SJCRH30 (cell line): ENCODE results near the gene EXT2. TPM values are rescaled to one million over a fixed set of nuclear protein-coding genes. Genes with fewer than 3 reads are reported as not detected.

Source experiments
- DNase-seq, 2 experiments: peaks; one replicate each; pipeline ENCODE4 v3.0.0-alpha.2; 2015 to 2020
- H3K27ac ChIP-seq: fragments of 250-450 bp; sonication (Bioruptor Pico); 2 replicates; pipeline ENCODE4 v1.5.1; 2020; ENCODE audit warnings: mild to moderate bottlenecking, moderate library complexity
- H3K27me3 ChIP-seq: fragments of 250-450 bp; sonication (Bioruptor Pico); 2 replicates; pipeline ENCODE4 v1.5.1; 2020; ENCODE audit warnings: mild to moderate bottlenecking, moderate library complexity
- H3K36me3 ChIP-seq: fragments of 250-450 bp; sonication (Bioruptor Pico); 2 replicates; pipeline ENCODE4 v1.5.1; 2020; ENCODE audit warnings: mild to moderate bottlenecking, moderate library complexity
- H3K4me1 ChIP-seq: fragments of 250-450 bp; sonication (Bioruptor Pico); 2 replicates; pipeline ENCODE4 v1.5.1; 2020; ENCODE audit warnings: mild to moderate bottlenecking, moderate library complexity
- H3K4me3 ChIP-seq: fragments of 250-450 bp; sonication (Bioruptor Pico); 2 replicates; pipeline ENCODE4 v1.5.1; 2020; ENCODE audit warnings: mild to moderate bottlenecking, moderate library complexity
- H3K9me3 ChIP-seq: fragments of 250-450 bp; sonication (Bioruptor Pico); replicated peaks from 2 replicates; pipeline ENCODE4 v1.5.1; 2020; ENCODE audit warnings: mild to moderate bottlenecking, moderate library complexity
- total RNA-seq: library from RNA; depleted of rRNA; stranded (reverse); fragments of >200 nt; shearing (Covaris generic); gene quantifications from 2 replicates; pipeline ENCODE4 v1.2.3, GENCODE V29; 2014

EXT2 gene
- total RNA-seq, 1 experiment from 2014 or later = 91.7 TPM

DNA sequence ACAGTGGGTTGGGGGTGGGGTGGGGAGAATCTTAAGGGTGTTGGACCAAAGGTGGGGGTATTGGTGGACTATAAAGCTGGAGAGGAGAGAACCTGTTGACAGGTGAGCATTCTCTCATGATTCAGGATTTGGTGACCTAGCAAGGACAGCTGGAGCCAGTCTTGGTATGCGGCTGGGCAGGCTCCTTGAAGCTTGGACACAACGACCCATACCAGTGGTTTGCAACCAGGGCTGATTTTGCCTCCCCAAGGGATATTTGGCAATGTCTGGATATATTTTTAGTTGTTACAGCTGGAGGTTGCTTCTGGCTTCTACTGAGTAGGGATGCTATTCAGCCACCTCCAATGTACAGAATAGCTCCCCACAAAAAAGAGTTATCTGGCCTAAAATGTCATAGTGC is 5.6 kb downstream of the EXT2 start:
- no peaks in the 10 kb centered on the region for H3K9me3 ChIP-seq
- H3K36me3 ChIP-seq = no peaks in the 10 kb centered on the region
- no peak for DNase-seq
- no peaks in the 10 kb centered on the region for H3K4me1 ChIP-seq
- no peak overlapping the region for H3K4me3 ChIP-seq
- H3K27ac ChIP-seq = no peak overlapping the region
- no peaks in the 10 kb centered on the region for H3K27me3 ChIP-seq

- Histone ChIP-seq H3K4me1 (no peaks in the 10 kb centered on the region), H3K9me3 (no peaks in the 10 kb centered on the region), H3K4me3 (no peak overlapping the region), H3K36me3 (no peaks in the 10 kb centered on the region), H3K27ac (no peak overlapping the region), H3K27me3 (no peaks in the 10 kb centered on the region)
- peak; percentile 19 to 50 for DNase-seq
Observed at GRCh38 chr11:44104481-44105294, 9.2 kb downstream of the EXT2 start.

DNA sequence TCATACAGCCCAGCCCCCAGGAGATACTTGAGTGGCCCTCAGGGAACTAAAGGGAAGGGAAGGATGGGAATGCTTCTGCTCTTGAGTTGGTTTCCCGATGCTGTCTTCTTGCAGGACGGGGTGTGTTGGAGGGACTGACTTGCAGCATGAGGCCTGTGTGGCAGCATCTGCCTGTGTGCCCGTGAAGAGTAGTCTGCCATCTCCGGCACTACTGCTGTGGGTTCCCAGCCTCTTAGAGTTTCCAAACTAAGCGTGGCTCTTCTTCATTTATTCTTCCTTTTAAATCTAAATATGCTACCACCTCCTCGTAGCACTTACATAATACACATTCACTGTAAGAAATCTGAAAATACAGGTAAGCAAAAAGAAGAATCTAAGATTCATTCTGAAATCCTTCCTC is 12.8 kb downstream of the EXT2 start:
- H3K27me3 ChIP-seq = no peaks in the 10 kb centered on the region
- H3K36me3 ChIP-seq = peaks cover 8% of the 10 kb centered on the region; the same call in 1 of the 2 replicates
- no peak for DNase-seq
- no peaks in the 10 kb centered on the region for H3K9me3 ChIP-seq
- H3K4me3 ChIP-seq = no peak overlapping the region
- H3K27ac ChIP-seq = no peak overlapping the region
- peaks cover 5% of the 10 kb centered on the region for H3K4me1 ChIP-seq

GRCh38 chr11:44110231-44110679 is 14.8 kb downstream of the EXT2 start:
- peak; percentile 71 to 88 for DNase-seq
- Histone ChIP-seq H3K4me3 (no peak overlapping the region), H3K9me3 (no peaks in the 10 kb centered on the region), H3K4me1 (peaks cover 10% of the 10 kb centered on the region), H3K27me3 (no peaks in the 10 kb centered on the region), H3K27ac (no peak overlapping the region), H3K36me3 (peaks cover 9% of the 10 kb centered on the region; the same call in 1 of the 2 replicates)

GRCh38 chr11:44112091-44112821 is 16.8 kb downstream of the EXT2 start:
- H3K27ac ChIP-seq = no peak overlapping the region
- DNase-seq = peak; percentile 33 to 49
- no peaks in the 10 kb centered on the region for H3K9me3 ChIP-seq
- H3K27me3 ChIP-seq = no peaks in the 10 kb centered on the region
- peaks cover 20% of the 10 kb centered on the region; the same call in 1 of the 2 replicates for H3K36me3 ChIP-seq
- H3K4me3 ChIP-seq = no peak overlapping the region
- H3K4me1 ChIP-seq = peaks cover 10% of the 10 kb centered on the region

GRCh38 chr11:44113018-44113417 is 17.5 kb downstream of the EXT2 start:
- no peaks in the 10 kb centered on the region for H3K9me3 ChIP-seq
- H3K4me3 ChIP-seq = no peak overlapping the region
- no peak overlapping the region for H3K27ac ChIP-seq
- peaks cover 10% of the 10 kb centered on the region for H3K4me1 ChIP-seq
- H3K36me3 ChIP-seq = peaks cover 24% of the 10 kb centered on the region; the same call in 1 of the 2 replicates
- DNase-seq = no peak
- no peaks in the 10 kb centered on the region for H3K27me3 ChIP-seq

DNA sequence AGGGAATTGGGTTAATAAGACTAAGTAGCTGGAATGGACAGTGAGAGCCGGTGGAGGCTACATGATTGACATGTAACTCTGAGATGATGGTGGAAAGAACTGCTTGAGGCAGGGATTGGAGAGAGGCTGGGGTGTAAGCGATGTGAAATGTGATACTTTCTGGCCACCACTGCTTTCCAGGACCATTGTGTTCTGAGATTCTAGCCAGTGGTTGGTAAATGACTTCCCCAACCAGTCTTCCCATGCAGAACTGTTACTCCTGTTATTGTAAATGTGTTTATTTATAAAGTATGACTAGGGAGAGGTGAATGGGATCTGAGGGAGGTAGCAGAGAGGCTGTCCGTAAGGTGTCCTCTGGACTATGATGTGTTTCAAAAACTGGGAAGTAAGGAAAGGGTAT is 18.1 kb downstream of the EXT2 start:
- peaks cover 28% of the 10 kb centered on the region; the same call in 1 of the 2 replicates for H3K36me3 ChIP-seq

GRCh38 chr11:44116234-44116830 is 20.9 kb downstream of the EXT2 start:
- Histone ChIP-seq H3K4me1 (peaks cover 6% of the 10 kb centered on the region), H3K9me3 (no peaks in the 10 kb centered on the region), H3K4me3 (no peak overlapping the region), H3K27ac (no peak overlapping the region), H3K36me3 (peaks cover 20% of the 10 kb centered on the region; the same call in 1 of the 2 replicates), H3K27me3 (no peaks in the 10 kb centered on the region)
- no peak for DNase-seq

More for the DNA sequence above, 18.1 kb downstream of the EXT2 start:
- H3K4me3 ChIP-seq = no peak overlapping the region
- H3K27ac ChIP-seq = no peak overlapping the region
- no peaks in the 10 kb centered on the region for H3K9me3 ChIP-seq
- DNase-seq = no peak
- peaks cover 10% of the 10 kb centered on the region for H3K4me1 ChIP-seq
- H3K27me3 ChIP-seq = no peaks in the 10 kb centered on the region

DNA sequence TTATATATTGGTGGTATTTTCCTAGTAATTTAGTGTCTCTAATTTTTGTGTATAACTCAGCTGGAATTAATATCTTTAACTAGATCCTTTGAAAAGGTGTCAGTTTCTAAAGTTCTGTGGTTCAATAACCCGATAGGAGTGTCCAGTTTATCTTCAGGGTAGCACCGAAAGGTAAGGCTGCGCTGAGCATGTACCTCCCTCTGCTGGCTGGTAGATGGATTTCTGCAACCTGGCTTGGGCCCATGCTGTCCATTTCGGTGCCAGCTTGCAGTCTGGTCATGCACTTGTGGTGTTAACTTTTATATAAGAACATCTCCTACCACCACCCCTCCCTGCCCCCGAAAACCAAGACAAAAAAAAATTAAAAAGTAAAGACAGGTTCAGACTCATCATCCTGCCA is 24.7 kb downstream of the EXT2 start:
- H3K9me3 ChIP-seq = no peaks in the 10 kb centered on the region

DNA sequence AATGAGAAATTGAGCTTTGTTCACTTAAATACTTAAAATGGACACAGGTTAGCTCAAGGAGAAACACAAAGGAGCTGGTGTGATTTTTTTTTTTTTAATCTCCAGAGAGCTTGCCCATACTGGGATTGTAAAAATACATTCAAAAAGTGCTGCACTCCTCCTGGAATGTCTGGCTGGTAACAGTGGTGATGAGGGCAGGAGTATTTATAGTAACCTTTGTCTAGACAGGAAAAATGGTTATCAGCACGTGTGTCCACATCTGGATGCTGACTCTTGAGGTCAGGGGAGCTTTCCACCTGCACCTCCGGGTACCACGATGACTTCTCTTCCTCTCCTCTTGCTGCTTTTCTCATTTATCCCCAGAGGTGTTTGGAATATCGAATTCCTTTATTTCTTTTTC is 30.1 kb downstream of the EXT2 start:
- no peak overlapping the region for H3K27ac ChIP-seq
- no peak overlapping the region for H3K4me3 ChIP-seq
- DNase-seq = no peak
- no peaks in the 10 kb centered on the region for H3K27me3 ChIP-seq
- H3K4me1 ChIP-seq = no peaks in the 10 kb centered on the region
- peaks cover 25% of the 10 kb centered on the region for H3K36me3 ChIP-seq
- no peaks in the 10 kb centered on the region for H3K9me3 ChIP-seq

More for the DNA sequence above, 24.7 kb downstream of the EXT2 start:
- DNase-seq = no peak
- H3K36me3 ChIP-seq = peaks cover 29% of the 10 kb centered on the region
- no peak overlapping the region for H3K27ac ChIP-seq
- H3K27me3 ChIP-seq = no peaks in the 10 kb centered on the region
- no peak overlapping the region for H3K4me3 ChIP-seq
- no peaks in the 10 kb centered on the region for H3K4me1 ChIP-seq

DNA sequence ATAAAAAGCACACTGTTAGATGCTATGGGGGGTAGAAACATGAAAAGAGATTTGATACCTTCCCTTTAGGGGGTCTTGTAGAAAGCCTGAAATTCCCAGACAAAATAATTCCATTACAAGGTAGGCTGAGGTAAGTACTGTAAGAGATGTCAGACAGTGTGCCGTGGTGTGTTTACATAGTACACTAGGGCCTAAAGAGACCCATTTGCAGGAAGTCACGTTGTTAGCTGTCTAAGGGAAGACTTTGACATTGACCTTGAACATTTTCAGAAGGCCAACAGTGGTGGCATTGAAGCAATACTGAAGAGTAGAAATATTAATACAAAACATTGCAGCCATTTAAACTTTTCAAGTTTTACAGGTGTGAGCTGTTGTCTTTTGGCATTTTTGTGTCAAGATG is 30.8 kb downstream of the EXT2 start:
- Histone ChIP-seq H3K36me3 (peaks cover 25% of the 10 kb centered on the region), H3K4me1 (no peaks in the 10 kb centered on the region), H3K27me3 (no peaks in the 10 kb centered on the region), H3K4me3 (no peak overlapping the region), H3K9me3 (no peaks in the 10 kb centered on the region), H3K27ac (no peak overlapping the region)
- DNase-seq = no peak

- Histone ChIP-seq H3K4me1 (no peaks in the 10 kb centered on the region), H3K36me3 (peaks cover 25% of the 10 kb centered on the region), H3K4me3 (no peak overlapping the region), H3K9me3 (no peaks in the 10 kb centered on the region), H3K27ac (no peak overlapping the region), H3K27me3 (no peaks in the 10 kb centered on the region)
- no peak for DNase-seq
Observed at GRCh38 chr11:44127130-44127529, 31.7 kb downstream of the EXT2 start.

DNA sequence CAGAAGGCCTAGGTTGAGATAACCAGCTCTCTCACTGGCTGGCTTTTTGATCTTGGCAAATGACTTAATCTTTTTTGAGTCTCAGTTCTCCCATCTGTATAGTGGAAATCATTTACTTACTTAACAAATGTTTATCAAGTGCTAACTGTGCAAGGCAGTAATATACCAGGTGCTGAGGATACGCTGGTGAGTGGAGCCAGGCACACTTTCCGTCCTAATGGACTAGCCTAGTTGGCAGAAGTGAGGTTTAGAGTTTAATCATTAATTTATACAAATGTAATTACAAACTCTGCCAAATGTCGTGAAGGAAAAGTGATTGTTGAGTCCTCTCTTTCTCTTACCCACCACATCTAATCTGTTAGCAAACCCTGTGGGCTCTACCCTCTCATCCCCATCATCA is 33.3 kb downstream of the EXT2 start:
- no peaks in the 10 kb centered on the region for H3K9me3 ChIP-seq
- H3K4me3 ChIP-seq = no peak overlapping the region
- H3K27ac ChIP-seq = no peak overlapping the region
- H3K4me1 ChIP-seq = peaks cover 3% of the 10 kb centered on the region
- DNase-seq = no peak
- H3K36me3 ChIP-seq = peaks cover 25% of the 10 kb centered on the region
- H3K27me3 ChIP-seq = no peaks in the 10 kb centered on the region

- Histone ChIP-seq H3K9me3 (no peaks in the 10 kb centered on the region), H3K27me3 (no peaks in the 10 kb centered on the region), H3K4me1 (peaks cover 24% of the 10 kb centered on the region), H3K27ac (no peak overlapping the region), H3K4me3 (no peak overlapping the region), H3K36me3 (peaks cover 13% of the 10 kb centered on the region)
- DNase-seq = peak; percentile 16 to 33
Observed at GRCh38 chr11:44130751-44131150, 35.3 kb downstream of the EXT2 start.
